ES-I3 (cell line): ENCODE results near the gene RABEPK.
A peak's percentile ranks its signal among the peaks of the same experiment; 100 is the strongest.
"Not testable (repeated sequence)": the region's sequence is repeated elsewhere in the genome, so short reads cannot be mapped to it uniquely, and the experiment has no call there.

Source experiments
- H3K36me3 ChIP-seq: 2 replicates; pipeline ENCODE4 v1.6.1; 2013; ENCODE audit warnings: mild to moderate bottlenecking, low read length, control low read depth, moderate library complexity; ENCODE audit not compliant: insufficient read depth
- H3K4me1 ChIP-seq: 2 replicates; pipeline ENCODE4 v1.6.1; 2013; ENCODE audit warnings: mild to moderate bottlenecking, control low read depth, low read length; ENCODE audit not compliant: insufficient read depth
- H3K9ac ChIP-seq: 2 replicates; pipeline ENCODE4 v1.6.1; 2013; ENCODE audit warnings: low read depth, mild to moderate bottlenecking, low read length, moderate library complexity
- H3K9me3 ChIP-seq: 2 replicates; pipeline ENCODE4 v1.6.1; 2013; ENCODE audit warnings: mild to moderate bottlenecking, low read length, moderate library complexity; ENCODE audit not compliant: control insufficient read depth, insufficient read depth

Gene RABEPK

GRCh38 chr9:125234099-125234498 lies 33.8 kb downstream of the RABEPK start:
- H3K36me3 ChIP-seq: peaks cover 27% of the 10 kb centered on the region
- H3K4me1 ChIP-seq, H3K9me3 ChIP-seq, H3K9ac ChIP-seq: not testable (repeated sequence)

GRCh38 chr9:125235804-125236519 lies 35.6 kb downstream of the RABEPK start:
- H3K4me1 ChIP-seq: peaks cover 4% of the 10 kb centered on the region; the same call in 1 of the 2 replicates
- H3K36me3 ChIP-seq: peaks cover 40% of the 10 kb centered on the region
- H3K9me3 ChIP-seq: no peaks in the 10 kb centered on the region
- H3K9ac ChIP-seq: no peak overlapping the region

GRCh38 chr9:125236520-125237159 lies 36.3 kb downstream of the RABEPK start:
- peaks cover 40% of the 10 kb centered on the region for H3K36me3 ChIP-seq
- H3K9ac ChIP-seq, H3K9me3 ChIP-seq, H3K4me1 ChIP-seq: not testable (repeated sequence)

- Histone ChIP-seq H3K9me3 (no peaks in the 10 kb centered on the region), H3K4me1 (peaks cover 8% of the 10 kb centered on the region), H3K9ac (peak overlapping the region; percentile 5; the same call in 1 of the 2 replicates), H3K36me3 (peaks cover 40% of the 10 kb centered on the region)
Observed at GRCh38 chr9:125238127-125238914, 38.0 kb downstream of the RABEPK start.

- Histone ChIP-seq H3K36me3 (peaks cover 40% of the 10 kb centered on the region), H3K9ac (peak overlapping the region; percentile 78; the same call in 1 of the 2 replicates), H3K4me1 (peaks cover 13% of the 10 kb centered on the region), H3K9me3 (no peaks in the 10 kb centered on the region)
Observed at GRCh38 chr9:125238915-125239446, 38.6 kb downstream of the RABEPK start.

GRCh38 chr9:125239631-125240597 lies 39.6 kb downstream of the RABEPK start:
- H3K9me3 ChIP-seq: no peaks in the 10 kb centered on the region
- H3K4me1 ChIP-seq: peaks cover 13% of the 10 kb centered on the region
- H3K36me3 ChIP-seq: peaks cover 40% of the 10 kb centered on the region
- peak overlapping the region; percentile 78 for H3K9ac ChIP-seq

GRCh38 chr9:125240649-125240999 lies 40.3 kb downstream of the RABEPK start:
- peaks cover 13% of the 10 kb centered on the region for H3K4me1 ChIP-seq
- peaks cover 40% of the 10 kb centered on the region for H3K36me3 ChIP-seq
- no peaks in the 10 kb centered on the region for H3K9me3 ChIP-seq
- peak overlapping the region; percentile 78 for H3K9ac ChIP-seq

- peak within 1 kb of the TSS; percentile 85 for H3K9ac ChIP-seq
- peaks cover 13% of the 10 kb centered on the region for H3K4me1 ChIP-seq
- peaks cover 34% of the 10 kb centered on the region for H3K36me3 ChIP-seq
- no peaks in the 10 kb centered on the region for H3K9me3 ChIP-seq
Observed at GRCh38 chr9:125241000-125241862, 40.9 kb downstream of the RABEPK start, which contains the start of gene HSPA5. TSS of gene HSPA5 (minus strand) at chr9:125241343. CDS start at chr9:125241126, 217 bp downstream.

- peaks cover 13% of the 10 kb centered on the region for H3K4me1 ChIP-seq
- H3K9me3 ChIP-seq: no peaks in the 10 kb centered on the region
- H3K36me3 ChIP-seq: peaks cover 26% of the 10 kb centered on the region
- H3K9ac ChIP-seq: peak overlapping the region; percentile 85
Observed at GRCh38 chr9:125241863-125242739, 41.8 kb downstream of the RABEPK start.

- no peaks in the 10 kb centered on the region for H3K9me3 ChIP-seq
- no peak overlapping the region for H3K9ac ChIP-seq
- H3K36me3 ChIP-seq: peaks cover 14% of the 10 kb centered on the region
- H3K4me1 ChIP-seq: peaks cover 13% of the 10 kb centered on the region
Observed at GRCh38 chr9:125243792-125244260, 43.5 kb downstream of the RABEPK start.

- peaks cover 8% of the 10 kb centered on the region for H3K4me1 ChIP-seq
- H3K36me3 ChIP-seq: no peaks in the 10 kb centered on the region
- H3K9me3 ChIP-seq: no peaks in the 10 kb centered on the region
- no peak overlapping the region for H3K9ac ChIP-seq
Observed at GRCh38 chr9:125246261-125246667, 45.9 kb downstream of the RABEPK start.

- Histone ChIP-seq H3K9me3 (no peaks in the 10 kb centered on the region), H3K4me1 (no peaks in the 10 kb centered on the region), H3K9ac (no peak overlapping the region), H3K36me3 (no peaks in the 10 kb centered on the region)
Observed at GRCh38 chr9:125254231-125254630, 53.9 kb downstream of the RABEPK start.
